ACC112 (cell line): Measurements from ENCODE around the gene ITPR2.
A peak's percentile ranks its signal among the peaks of the same experiment; 100 is the strongest.
"Not testable (repeated sequence)": the region's sequence is repeated elsewhere in the genome, so short reads cannot be mapped to it uniquely, and the experiment has no call there.

ENCODE experiments used
- H2AFZ ChIP-seq: fragments of 200-600 bp; sonication (generic); one replicate; pipeline ENCODE4 v1.6.0; 2017; ENCODE audit warnings: antibody characterized with exemption, low read length; ENCODE audit not compliant: unreplicated experiment
- H3K27ac ChIP-seq: fragments of 200-600 bp; sonication (generic); 2 replicates; pipeline ENCODE4 v1.5.1; 2014; ENCODE audit warnings: low read depth, mild to moderate bottlenecking, antibody characterized with exemption, low read length, moderate library complexity
- H3K27me3 ChIP-seq: fragments of 200-600 bp; sonication (generic); 2 replicates; pipeline ENCODE4 v1.6.1; 2014; ENCODE audit warnings: mild to moderate bottlenecking, antibody characterized with exemption, low read length, moderate library complexity, mixed read lengths; ENCODE audit not compliant: insufficient read depth
- H3K36me3 ChIP-seq: fragments of 200-600 bp; sonication (generic); 2 replicates; pipeline ENCODE4 v1.6.1; 2016; ENCODE audit warnings: mild to moderate bottlenecking, antibody characterized with exemption, low read length, moderate library complexity, mixed read lengths; ENCODE audit not compliant: insufficient read depth
- H3K4me1 ChIP-seq: fragments of 200-600 bp; sonication (generic); one replicate; pipeline ENCODE4 v1.6.1; 2016; ENCODE audit warnings: low read length, mixed read lengths; ENCODE audit not compliant: insufficient read depth, unreplicated experiment, control insufficient read depth
- H3K4me3 ChIP-seq: fragments of 200-600 bp; sonication (generic); 2 replicates; pipeline ENCODE4 v1.5.1; 2014; ENCODE audit warnings: mild to moderate bottlenecking, low read depth, low read length
- H3K79me2 ChIP-seq: fragments of 200-600 bp; sonication (generic); one replicate; pipeline ENCODE4 v1.6.0; 2016; ENCODE audit warnings: low read length; ENCODE audit not compliant: control insufficient read depth, unreplicated experiment, insufficient read depth

The ITPR2 gene

DNA sequence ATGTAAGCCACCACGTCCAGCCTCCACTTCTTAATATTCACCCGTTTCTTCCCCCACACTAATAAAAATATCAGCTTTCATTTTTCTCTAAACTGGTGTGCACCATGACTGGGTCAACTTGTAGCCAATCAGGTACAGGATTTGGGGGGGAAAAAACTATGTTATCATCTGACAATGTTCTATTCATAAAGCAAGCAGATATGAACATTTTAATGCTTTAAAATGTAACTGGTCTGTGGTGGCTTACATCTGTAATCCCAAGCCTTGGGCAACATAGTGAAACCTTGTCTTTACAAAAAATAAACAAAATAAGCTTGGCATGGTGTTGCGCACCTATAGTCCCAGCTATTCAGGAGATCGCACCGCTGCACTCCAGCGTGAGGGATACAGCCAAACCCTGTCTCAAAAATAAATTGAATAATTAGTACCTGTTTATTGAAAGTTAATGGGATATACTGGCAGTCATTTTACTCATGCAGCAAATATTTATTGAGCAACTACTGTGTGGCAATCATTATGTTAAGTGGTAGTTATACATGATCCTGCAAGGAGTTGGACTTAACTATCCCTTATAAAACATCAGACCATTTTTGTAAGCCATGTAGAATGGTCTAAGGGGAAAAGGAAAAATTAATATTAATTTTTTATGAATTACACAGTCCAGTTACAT is 15.3 kb upstream of the ITPR2 start:
- H2AFZ ChIP-seq: no peak overlapping the region
- no peak overlapping the region for H3K27ac ChIP-seq
- no peaks in the 10 kb centered on the region for H3K27me3 ChIP-seq
- no peak overlapping the region for H3K4me3 ChIP-seq
- H3K4me1 ChIP-seq: peaks cover 24% of the 10 kb centered on the region
- no peaks in the 10 kb centered on the region for H3K36me3 ChIP-seq
- no peaks in the 10 kb centered on the region for H3K79me2 ChIP-seq

DNA sequence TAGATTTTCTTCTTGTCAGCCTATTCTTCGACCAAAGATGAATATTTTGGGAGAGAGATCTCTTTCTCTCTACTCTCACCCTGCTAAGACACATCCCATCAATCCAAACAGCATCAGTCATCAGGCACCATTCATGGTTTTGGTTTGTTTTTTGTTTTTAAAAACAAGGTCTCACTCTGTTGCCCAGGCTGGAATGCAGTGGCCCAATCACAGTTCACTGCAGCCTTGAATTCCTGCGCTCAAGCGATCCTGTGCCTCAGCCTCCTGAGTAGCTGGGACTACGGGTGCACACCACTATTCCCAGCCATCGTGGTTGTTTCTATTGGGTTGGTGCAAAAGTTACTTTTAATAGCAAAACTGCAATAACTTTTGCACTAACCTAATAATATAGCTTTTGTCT is 14.4 kb upstream of the ITPR2 start:
- Histone ChIP-seq H2AFZ (no peak overlapping the region), H3K4me1 (peaks cover 24% of the 10 kb centered on the region), H3K36me3 (no peaks in the 10 kb centered on the region), H3K4me3 (no peak overlapping the region), H3K27me3 (no peaks in the 10 kb centered on the region), H3K79me2 (no peaks in the 10 kb centered on the region), H3K27ac (no peak overlapping the region)

DNA sequence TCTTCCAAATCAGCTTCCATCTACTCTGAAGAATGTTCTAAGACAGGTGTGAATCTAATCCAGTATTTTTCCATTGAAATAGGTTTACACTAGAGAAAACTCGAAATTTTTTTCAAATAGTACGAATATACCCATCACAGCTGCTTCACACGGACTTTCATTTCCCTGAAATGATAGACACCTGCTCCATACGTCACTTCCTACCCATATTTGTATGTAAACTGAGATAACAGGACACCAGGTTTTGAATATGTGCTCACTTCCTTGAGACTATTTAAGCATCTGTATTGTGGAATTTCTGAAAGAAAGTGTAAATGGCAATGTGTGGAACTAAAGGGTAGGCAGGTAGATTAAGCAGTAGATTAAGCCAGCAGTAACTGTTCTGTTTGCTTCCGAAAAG is 13.4 kb upstream of the ITPR2 start:
- H3K4me1 ChIP-seq: peaks cover 22% of the 10 kb centered on the region
- H3K79me2 ChIP-seq: no peaks in the 10 kb centered on the region
- no peaks in the 10 kb centered on the region for H3K36me3 ChIP-seq
- no peaks in the 10 kb centered on the region for H3K27me3 ChIP-seq
- H3K4me3 ChIP-seq: no peak overlapping the region; the same call in 1 of the 2 replicates
- no peak overlapping the region for H3K27ac ChIP-seq
- H2AFZ ChIP-seq: no peak overlapping the region

DNA sequence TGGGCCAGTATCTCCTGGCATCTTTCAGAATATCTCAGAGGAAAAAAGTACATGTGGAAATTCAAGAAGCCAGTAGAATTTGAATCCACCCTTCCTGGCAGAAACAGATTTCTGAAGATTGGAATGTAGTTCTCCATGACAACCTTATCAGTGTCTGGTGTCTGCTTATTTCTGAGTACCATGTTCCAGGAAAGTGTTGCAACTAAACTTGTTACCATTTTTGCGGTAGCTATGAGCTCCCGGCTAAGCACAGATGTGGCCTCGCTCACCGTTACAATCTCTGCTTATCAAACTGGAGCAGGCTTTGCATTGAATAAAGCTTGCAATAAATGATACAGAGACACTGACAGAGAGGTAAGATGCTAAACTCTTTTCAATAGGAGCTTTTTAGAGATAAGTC is 13.0 kb upstream of the ITPR2 start:
- Histone ChIP-seq H3K4me1 (peaks cover 20% of the 10 kb centered on the region), H3K27ac (no peak overlapping the region), H2AFZ (peak overlapping the region; percentile 23), H3K79me2 (no peaks in the 10 kb centered on the region), H3K27me3 (no peaks in the 10 kb centered on the region), H3K36me3 (no peaks in the 10 kb centered on the region), H3K4me3 (no peak overlapping the region; the same call in 1 of the 2 replicates)

DNA sequence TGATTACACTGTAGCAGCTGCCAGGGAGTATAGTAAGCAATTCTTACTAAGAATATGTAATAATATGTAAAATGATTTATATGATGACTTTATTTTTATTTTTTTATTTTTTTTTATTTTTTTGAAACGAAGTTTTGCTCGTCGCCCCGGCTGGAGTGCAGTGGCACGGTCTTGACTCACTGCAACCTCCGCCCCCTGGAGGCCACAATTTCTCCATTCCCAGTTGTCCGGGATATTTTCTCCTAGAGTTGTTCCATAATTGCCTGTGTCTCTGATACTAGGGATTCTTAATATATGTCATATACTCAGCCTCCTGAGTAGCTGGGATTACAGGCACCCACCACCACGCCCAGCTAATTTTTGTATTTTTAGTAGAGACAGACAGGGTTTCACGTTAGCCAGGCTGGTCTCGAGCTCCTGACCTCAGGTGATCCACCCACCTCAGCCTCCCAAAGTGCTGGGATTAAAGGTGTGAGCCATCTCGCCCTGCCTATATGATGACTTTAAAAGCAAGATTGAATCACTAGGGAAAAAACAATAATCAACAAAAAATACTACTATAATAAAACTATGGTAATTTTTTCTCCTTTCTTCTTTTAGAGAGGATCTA is 12.2 kb upstream of the ITPR2 start:
- Histone ChIP-seq H3K27ac (no peak overlapping the region), H2AFZ (no peak overlapping the region)

DNA sequence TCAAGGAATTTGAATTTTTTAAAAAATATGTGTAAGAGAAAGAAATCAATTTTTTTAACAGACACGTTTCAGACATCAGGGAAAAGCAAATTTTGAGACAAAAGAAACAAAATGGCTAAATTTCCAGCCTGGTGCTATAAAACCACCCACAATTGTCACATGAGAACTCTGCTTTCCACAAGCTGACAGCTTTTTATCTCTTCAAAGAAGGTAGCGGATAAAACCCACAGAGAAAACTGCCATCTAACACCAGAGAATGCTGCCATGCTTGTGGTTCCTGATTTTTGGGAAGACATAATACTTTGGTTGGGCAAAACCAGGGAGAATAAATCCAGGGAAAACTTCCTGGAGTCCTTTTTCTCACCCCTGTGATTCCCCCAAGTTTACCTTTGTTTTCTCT is 10.3 kb upstream of the ITPR2 start:
- H3K4me3 ChIP-seq: no peak overlapping the region
- H3K79me2 ChIP-seq: no peaks in the 10 kb centered on the region
- H3K27me3 ChIP-seq: no peaks in the 10 kb centered on the region
- no peaks in the 10 kb centered on the region for H3K36me3 ChIP-seq
- H3K27ac ChIP-seq: no peak overlapping the region
- no peak overlapping the region for H2AFZ ChIP-seq
- peaks cover 16% of the 10 kb centered on the region for H3K4me1 ChIP-seq

More for the DNA sequence above, 12.2 kb upstream of the ITPR2 start:
- H3K79me2 ChIP-seq: no peaks in the 10 kb centered on the region
- H3K4me3 ChIP-seq: no peak overlapping the region
- H3K4me1 ChIP-seq: peaks cover 17% of the 10 kb centered on the region
- no peaks in the 10 kb centered on the region for H3K27me3 ChIP-seq
- no peaks in the 10 kb centered on the region for H3K36me3 ChIP-seq

DNA sequence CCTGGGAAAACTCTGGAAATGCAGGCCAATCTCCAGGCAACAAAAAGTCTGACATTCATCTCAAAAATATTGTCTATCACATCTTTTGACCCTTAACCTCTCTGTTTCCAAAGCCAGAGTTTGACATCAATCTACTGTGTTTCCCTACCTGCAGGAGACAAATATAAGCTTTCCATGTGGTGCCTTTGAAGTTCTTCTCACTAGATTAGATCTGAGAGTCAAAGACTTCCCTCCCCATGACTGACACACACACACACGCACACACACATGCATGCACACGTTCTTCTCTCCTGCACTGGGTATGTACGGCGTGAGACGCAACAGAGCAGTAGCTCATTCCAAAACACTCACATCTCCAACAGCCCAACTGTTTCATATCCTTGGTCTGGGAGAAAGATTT is 8.1 kb upstream of the ITPR2 start:
- H3K4me3 ChIP-seq: no peak overlapping the region
- no peaks in the 10 kb centered on the region for H3K79me2 ChIP-seq
- no peak overlapping the region for H3K27ac ChIP-seq
- no peaks in the 10 kb centered on the region for H3K27me3 ChIP-seq
- H3K36me3 ChIP-seq: no peaks in the 10 kb centered on the region
- no peak overlapping the region for H2AFZ ChIP-seq
- H3K4me1 ChIP-seq: peaks cover 6% of the 10 kb centered on the region

DNA sequence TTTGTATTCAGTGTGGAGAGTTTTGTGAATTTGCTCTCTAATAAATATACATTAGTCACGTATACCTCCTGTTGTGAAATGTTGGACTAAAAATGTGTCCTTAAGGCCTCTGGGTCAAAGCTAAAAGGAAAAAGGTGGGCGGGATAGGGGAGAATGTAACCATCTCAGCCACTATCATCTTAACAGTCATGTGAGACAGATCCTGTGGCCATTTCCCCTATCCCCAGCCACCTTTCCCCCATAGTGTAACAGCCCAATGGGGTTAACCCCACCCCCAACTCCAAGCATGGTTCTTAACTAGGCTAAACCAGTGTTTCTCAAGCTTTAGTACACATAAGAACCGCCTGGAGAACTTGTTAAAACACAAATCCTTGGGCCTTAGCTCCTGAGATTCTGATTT is 6.5 kb upstream of the ITPR2 start:
- H3K4me3 ChIP-seq: no peak overlapping the region
- H3K4me1 ChIP-seq: no peaks in the 10 kb centered on the region
- H3K27ac ChIP-seq: no peak overlapping the region
- H3K27me3 ChIP-seq: no peaks in the 10 kb centered on the region
- H2AFZ ChIP-seq: no peak overlapping the region
- no peaks in the 10 kb centered on the region for H3K79me2 ChIP-seq
- H3K36me3 ChIP-seq: no peaks in the 10 kb centered on the region

DNA sequence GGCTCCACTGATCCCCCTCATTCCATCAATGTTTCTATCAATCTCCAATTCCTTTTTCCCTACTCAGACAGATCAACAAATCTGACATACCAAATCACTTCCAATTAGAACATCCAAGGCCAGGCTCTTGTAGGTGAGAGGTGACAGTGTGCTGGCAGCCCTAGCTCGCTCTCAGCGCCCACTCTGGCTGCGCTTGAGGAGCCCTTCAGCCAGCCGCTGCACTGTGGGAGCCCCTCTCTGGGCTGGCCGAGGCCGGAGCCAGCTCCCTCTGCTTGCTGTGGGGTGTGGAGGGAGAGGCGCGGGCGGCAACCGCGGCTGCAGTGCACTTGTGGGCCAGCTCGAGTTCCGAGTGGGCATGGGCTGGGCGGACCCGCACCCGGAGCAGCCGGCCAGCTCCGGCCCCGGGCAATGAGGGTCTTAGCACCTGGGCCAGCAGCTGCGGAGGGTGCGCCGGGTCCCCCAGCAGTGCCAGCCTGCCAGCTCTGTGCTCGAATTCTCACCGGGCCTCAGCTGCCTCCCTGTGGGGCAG is 6.0 kb upstream of the ITPR2 start:
- no peak overlapping the region for H3K27ac ChIP-seq
- no peak overlapping the region for H2AFZ ChIP-seq
- no peaks in the 10 kb centered on the region for H3K79me2 ChIP-seq
- H3K27me3 ChIP-seq: no peaks in the 10 kb centered on the region
- H3K36me3 ChIP-seq: no peaks in the 10 kb centered on the region
- H3K4me3 ChIP-seq: no peak overlapping the region
- H3K4me1 ChIP-seq: no peaks in the 10 kb centered on the region

DNA sequence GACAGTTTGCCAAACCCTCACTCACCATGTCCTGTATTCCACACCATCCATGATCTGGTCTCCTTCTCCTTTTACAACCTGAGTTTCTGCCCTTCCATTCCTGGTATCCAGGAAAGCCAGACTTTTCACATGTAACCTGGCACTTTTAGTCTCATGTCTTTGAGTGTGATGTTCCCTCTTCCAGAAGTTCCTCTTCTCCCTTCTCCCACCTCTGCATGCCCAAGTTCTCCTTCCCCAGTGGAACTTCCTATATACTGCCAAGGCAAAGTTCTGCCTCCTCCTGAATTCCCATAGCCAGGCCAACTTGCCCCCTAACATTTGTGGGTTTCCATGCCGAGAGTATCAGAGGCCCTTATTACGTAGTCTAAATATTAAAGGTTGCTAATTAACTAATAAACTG is 3.2 kb upstream of the ITPR2 start:
- no peak overlapping the region for H3K27ac ChIP-seq
- no peaks in the 10 kb centered on the region for H3K27me3 ChIP-seq
- peaks cover 2% of the 10 kb centered on the region for H3K4me1 ChIP-seq
- H2AFZ ChIP-seq: no peak overlapping the region
- no peaks in the 10 kb centered on the region for H3K36me3 ChIP-seq
- peaks cover 2% of the 10 kb centered on the region for H3K79me2 ChIP-seq
- H3K4me3 ChIP-seq: no peak overlapping the region

DNA sequence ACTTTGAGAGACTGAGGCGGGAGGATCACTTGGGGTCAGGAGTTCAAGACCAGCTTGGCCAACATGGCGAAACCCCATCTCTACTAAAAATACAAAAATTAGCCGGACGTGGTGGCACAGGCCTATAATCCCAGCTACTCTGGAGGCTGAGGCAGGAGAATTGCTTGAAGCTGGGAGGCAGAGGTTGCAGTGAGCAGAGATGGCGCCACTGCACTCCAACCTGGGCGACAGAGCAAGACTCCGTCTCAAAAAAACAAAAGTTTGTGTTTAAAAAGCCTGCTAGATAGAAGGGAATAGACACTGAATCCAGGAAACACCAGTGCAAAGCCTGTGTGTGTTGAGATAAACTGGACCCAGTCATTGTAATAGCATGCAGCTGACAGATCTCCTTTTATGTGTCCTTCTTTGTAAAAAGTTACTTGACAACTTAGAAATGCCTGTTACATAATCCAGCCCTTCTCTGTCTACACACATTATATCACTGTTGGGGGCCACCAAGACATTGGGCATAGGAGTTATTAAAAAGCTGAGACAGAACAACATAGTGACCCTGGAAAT is 1.6 kb upstream of the ITPR2 start:
- not testable (repeated sequence) for H3K27ac ChIP-seq, H3K36me3 ChIP-seq, H2AFZ ChIP-seq, H3K27me3 ChIP-seq, H3K4me3 ChIP-seq, H3K4me1 ChIP-seq
- H3K79me2 ChIP-seq: peaks cover 15% of the 10 kb centered on the region
